ENCODE measurements around the gene ATP13A5. TPM values are rescaled to one million over a fixed set of nuclear protein-coding genes. Genes with fewer than 3 reads are reported as not detected.

Gene ATP13A5
- total RNA-seq, 8 experiments from 2014 or later: 0.21 to 0.92 (median 0.49) TPM; not detected in 1

DNA sequence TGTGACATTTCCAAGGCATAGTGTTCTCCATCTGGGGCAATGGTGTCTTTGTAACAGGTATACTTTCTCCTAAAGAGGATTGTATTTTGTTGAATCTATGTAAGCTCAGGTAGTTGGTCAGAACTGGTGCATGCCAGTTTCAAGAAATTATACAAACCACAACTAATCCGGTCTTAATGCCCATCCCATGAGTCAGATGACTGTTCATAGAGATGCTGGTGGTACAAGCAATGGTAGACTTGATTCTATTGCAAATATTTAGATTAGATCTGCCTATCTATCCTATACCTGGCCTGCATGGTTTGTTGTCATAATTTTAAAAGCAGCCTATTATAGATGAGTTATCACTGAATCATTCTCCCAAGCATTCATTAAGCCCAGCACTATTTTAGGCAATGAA lies 43.5 kb downstream of the ATP13A5 start:
- H3K4me3 ChIP-seq: no peak overlapping the region
- H3K27ac ChIP-seq: no peak overlapping the region
- no peak for ATAC-seq (replicated peaks in 6 of 8)
- WGBS, 10 experiments: 0 to 100% (median 83%) methylated on average over 1 of the region's 1 CpG; no CpG with 5 or more reads in 3 of the 10 experiments
- in situ Hi-C loops (cut with MboI; ENCODE audit: low pct_unique_long_range_greater_than_20kb in 2 of 9, low sequenced_read_pairs in 9 of 9, unreplicated experiment in 9 of 9): no loop called here
- H3K4me1 ChIP-seq (replicated peaks in 1 of 2): no peaks in the 10 kb centered on the region

DNA sequence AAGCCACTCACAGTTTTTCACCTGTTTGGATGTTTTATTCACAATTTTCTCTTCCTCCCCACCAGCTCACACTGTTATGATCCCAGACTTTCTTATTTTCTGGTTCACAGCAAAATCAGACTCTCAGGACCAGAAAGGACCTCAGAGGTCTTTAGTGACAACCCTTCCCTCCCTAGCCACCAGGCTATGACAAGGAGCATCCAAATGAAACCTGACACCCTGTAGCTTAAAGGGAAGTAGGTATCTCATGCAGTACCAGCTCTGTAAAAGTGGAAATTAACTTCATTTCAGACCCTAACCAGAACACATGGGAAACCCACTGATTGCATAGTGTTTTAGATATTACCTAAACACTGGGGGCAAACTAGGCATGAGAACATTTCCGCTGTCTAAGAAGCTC lies 45.3 kb downstream of the ATP13A5 start:
- no peak overlapping the region for H3K27ac ChIP-seq
- no peaks in the 10 kb centered on the region for H3K4me1 ChIP-seq (replicated peaks in 1 of 2)
- no peak overlapping the region for H3K4me3 ChIP-seq
- 0 to 100% (median 92%) methylated on average over 1 of the region's 1 CpG; no CpG with 5 or more reads in 4 of the 10 experiments for WGBS, 10 experiments
- in situ Hi-C loops (cut with MboI; ENCODE audit: low pct_unique_long_range_greater_than_20kb in 2 of 9, low sequenced_read_pairs in 9 of 9, unreplicated experiment in 9 of 9): no loop called here
- ATAC-seq (replicated peaks in 6 of 8): no peak

- WGBS, 10 experiments: 0 to 100% (median 86%) methylated on average over 1 to 3 of the region's 3 CpGs; no CpG with 5 or more reads in 1 of the 10 experiments
- H3K4me1 ChIP-seq (replicated peaks in 1 of 2): no peaks in the 10 kb centered on the region
- in situ Hi-C loops (cut with MboI; ENCODE audit: low pct_unique_long_range_greater_than_20kb in 2 of 9, low sequenced_read_pairs in 9 of 9, unreplicated experiment in 9 of 9): no loop called here
- no peak for ATAC-seq (replicated peaks in 6 of 8)
- H3K27ac ChIP-seq: no peak overlapping the region
- no peak overlapping the region for H3K4me3 ChIP-seq
These were observed 47.9 kb downstream of the ATP13A5 start for GRCh38 chr3:193330555-193331204.

GRCh38 chr3:193317682-193318300 lies 60.8 kb downstream of the ATP13A5 start:
- no peak for ATAC-seq (replicated peaks in 6 of 8)
- H3K27ac ChIP-seq: no peak overlapping the region
- no peak overlapping the region for H3K4me3 ChIP-seq
- WGBS, 10 experiments: 0 to 100% (median 89%) methylated on average over 1 to 2 of the region's 2 CpGs; no CpG with 5 or more reads in 1 of the 10 experiments
- peaks cover 12 to 17% of the 10 kb centered on the region in 2 donors for H3K4me1 ChIP-seq (replicated peaks in 1 of 2)
- in situ Hi-C loops (cut with MboI; ENCODE audit: low pct_unique_long_range_greater_than_20kb in 2 of 9, low sequenced_read_pairs in 9 of 9, unreplicated experiment in 9 of 9): no loop called here

- H3K4me3 ChIP-seq: no peak overlapping the region
- no peak overlapping the region for H3K27ac ChIP-seq
- peaks cover 40 to 45% of the 10 kb centered on the region in 2 donors for H3K4me1 ChIP-seq (replicated peaks in 1 of 2)
- peak in 1 of 8 experiments; percentile 24 for ATAC-seq (replicated peaks in 6 of 8)
- in situ Hi-C loops (cut with MboI; ENCODE audit: low pct_unique_long_range_greater_than_20kb in 2 of 9, low sequenced_read_pairs in 9 of 9, unreplicated experiment in 9 of 9): no loop called here
- 19 to 100% (median 87%) methylated on average over 1 to 3 of the region's 3 CpGs; no CpG with 5 or more reads in 2 of the 10 experiments for WGBS, 10 experiments
These were observed 64.4 kb downstream of the ATP13A5 start for GRCh38 chr3:193314161-193314560.

- 13 to 90% (median 63%) methylated on average over 1 to 3 of the region's 3 CpGs; no CpG with 5 or more reads in 3 of the 10 experiments for WGBS, 10 experiments
- Histone ChIP-seq H3K4me1 (replicated peaks in 1 of 2) (peaks cover 40 to 45% of the 10 kb centered on the region in 2 donors), H3K27ac (peak overlapping the region; percentile 10 to 40), H3K4me3 (no peak overlapping the region)
- peak in 5 of 8 experiments; percentile 35 to 55 (median 37) for ATAC-seq (replicated peaks in 6 of 8)
- in situ Hi-C loops (cut with MboI; ENCODE audit: low pct_unique_long_range_greater_than_20kb in 2 of 9, low sequenced_read_pairs in 9 of 9, unreplicated experiment in 9 of 9): no loop called here
These were observed 65.2 kb downstream of the ATP13A5 start for GRCh38 chr3:193313061-193313958.

GRCh38 chr3:193310914-193311723 lies 67.4 kb downstream of the ATP13A5 start:
- ATAC-seq (replicated peaks in 6 of 8): peak in 5 of 8 experiments; percentile 82 to 92 (median 84)
- in situ Hi-C loops (cut with MboI; ENCODE audit: low pct_unique_long_range_greater_than_20kb in 2 of 9, low sequenced_read_pairs in 9 of 9, unreplicated experiment in 9 of 9): no loop called here
- peak overlapping the region; percentile 45 to 66 for H3K27ac ChIP-seq

GRCh38 chr3:193305356-193305755 lies 73.2 kb downstream of the ATP13A5 start:
- ATAC-seq (replicated peaks in 6 of 8): no peak
- in situ Hi-C loops (cut with MboI; ENCODE audit: low pct_unique_long_range_greater_than_20kb in 2 of 9, low sequenced_read_pairs in 9 of 9, unreplicated experiment in 9 of 9): no loop called here
- H3K4me3 ChIP-seq: no peak overlapping the region
- peaks cover 10 to 14% of the 10 kb centered on the region in 2 donors for H3K4me1 ChIP-seq (replicated peaks in 1 of 2)
- WGBS, 10 experiments: 100% methylated on average over 1 of the region's 1 CpG; no CpG with 5 or more reads in 9 of the 10 experiments
- no peak overlapping the region for H3K27ac ChIP-seq

More at GRCh38 chr3:193310914-193311723, 67.4 kb downstream of the ATP13A5 start:
- 0 to 93% (median 61%) methylated on average over 1 to 4 of the region's 6 CpGs; no CpG with 5 or more reads in 4 of the 10 experiments for WGBS, 10 experiments
- no peak overlapping the region for H3K4me3 ChIP-seq
- peaks cover 50 to 51% of the 10 kb centered on the region in 2 donors for H3K4me1 ChIP-seq (replicated peaks in 1 of 2)

DNA sequence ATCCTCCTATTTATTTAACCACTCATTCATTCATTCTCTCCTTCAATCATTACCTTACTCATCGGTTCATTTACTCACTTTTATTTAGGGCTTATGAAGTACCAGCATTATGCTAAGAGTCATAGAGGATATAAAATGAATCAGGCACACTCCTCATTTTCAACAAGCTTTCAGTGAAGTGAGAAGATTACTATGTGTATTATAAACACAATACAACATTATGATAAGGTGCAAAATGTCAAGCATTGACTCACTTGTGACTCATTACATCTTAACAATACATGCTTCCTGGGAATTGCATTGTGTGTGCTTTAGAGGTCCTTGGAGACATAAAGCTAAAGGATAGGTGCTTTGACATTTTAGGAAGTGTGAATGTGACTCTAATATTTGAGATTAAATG lies 77.1 kb downstream of the ATP13A5 start:
- WGBS, 10 experiments: 17 to 100% (median 76%) methylated on average over 1 of the region's 1 CpG; no CpG with 5 or more reads in 4 of the 10 experiments
- peak in 5 of 8 experiments; percentile 35 to 81 (median 64) for ATAC-seq (replicated peaks in 6 of 8)
- H3K4me3 ChIP-seq: no peak overlapping the region
- H3K27ac ChIP-seq: no peak overlapping the region
- in situ Hi-C loops (cut with MboI; ENCODE audit: low pct_unique_long_range_greater_than_20kb in 2 of 9, low sequenced_read_pairs in 9 of 9, unreplicated experiment in 9 of 9): no loop called here
- H3K4me1 ChIP-seq (replicated peaks in 1 of 2): no peaks in the 10 kb centered on the region

- no peak overlapping the region for H3K27ac ChIP-seq
- no peaks in the 10 kb centered on the region for H3K4me1 ChIP-seq (replicated peaks in 1 of 2)
- WGBS, 10 experiments: 41 to 83% (median 70%) methylated on average over 2 to 4 of the region's 5 CpGs; no CpG with 5 or more reads in 3 of the 10 experiments
- in situ Hi-C loops (cut with MboI; ENCODE audit: low pct_unique_long_range_greater_than_20kb in 2 of 9, low sequenced_read_pairs in 9 of 9, unreplicated experiment in 9 of 9): no loop called here
- peak in 4 of 8 experiments; percentile 39 to 89 (median 80) for ATAC-seq (replicated peaks in 6 of 8)
- H3K4me3 ChIP-seq: no peak overlapping the region
These were observed 81.1 kb downstream of the ATP13A5 start for GRCh38 chr3:193297421-193297820.

GRCh38 chr3:193295985-193296384 lies 82.6 kb downstream of the ATP13A5 start:
- WGBS, 10 experiments: 0 to 100% (median 43%) methylated on average over 1 to 2 of the region's 2 CpGs; no CpG with 5 or more reads in 2 of the 10 experiments
- Histone ChIP-seq H3K4me1 (replicated peaks in 1 of 2) (no peaks in the 10 kb centered on the region), H3K4me3 (no peak overlapping the region), H3K27ac (no peak overlapping the region)
- no peak for ATAC-seq (replicated peaks in 6 of 8)
- in situ Hi-C loops (cut with MboI; ENCODE audit: low pct_unique_long_range_greater_than_20kb in 2 of 9, low sequenced_read_pairs in 9 of 9, unreplicated experiment in 9 of 9): no loop called here

GRCh38 chr3:193292386-193292785 lies 86.2 kb downstream of the ATP13A5 start:
- in situ Hi-C loops (cut with MboI; ENCODE audit: low pct_unique_long_range_greater_than_20kb in 2 of 9, low sequenced_read_pairs in 9 of 9, unreplicated experiment in 9 of 9): no loop called here
- WGBS, 10 experiments: 0 to 100% (median 67%) methylated on average over 1 to 3 of the region's 3 CpGs; no CpG with 5 or more reads in 3 of the 10 experiments
- ATAC-seq (replicated peaks in 6 of 8): no peak
- H3K4me3 ChIP-seq: no peak overlapping the region
- H3K27ac ChIP-seq: no peak overlapping the region
- no peaks in the 10 kb centered on the region for H3K4me1 ChIP-seq (replicated peaks in 1 of 2)

All from motor neuron (in vitro differentiated cells).